GM12875 (cell line): ENCODE measurements around the gene SMG9.

ENCODE experiments used
- H3K4me3 ChIP-seq: one replicate; pipeline ENCODE4 v1.5.1; 2011; ENCODE audit warnings: low read depth, low read length, control low read depth
- CTCF ChIP-seq: IDR thresholded peaks from 2 replicates; pipeline ENCODE4 v1.5.1; 2011; ENCODE audit warnings: low read depth, mild to moderate bottlenecking, control low read depth, inconsistent platforms, low read length, moderate library complexity, borderline replicate concordance; ENCODE audit not compliant: insufficient read depth

Gene SMG9

DNA sequence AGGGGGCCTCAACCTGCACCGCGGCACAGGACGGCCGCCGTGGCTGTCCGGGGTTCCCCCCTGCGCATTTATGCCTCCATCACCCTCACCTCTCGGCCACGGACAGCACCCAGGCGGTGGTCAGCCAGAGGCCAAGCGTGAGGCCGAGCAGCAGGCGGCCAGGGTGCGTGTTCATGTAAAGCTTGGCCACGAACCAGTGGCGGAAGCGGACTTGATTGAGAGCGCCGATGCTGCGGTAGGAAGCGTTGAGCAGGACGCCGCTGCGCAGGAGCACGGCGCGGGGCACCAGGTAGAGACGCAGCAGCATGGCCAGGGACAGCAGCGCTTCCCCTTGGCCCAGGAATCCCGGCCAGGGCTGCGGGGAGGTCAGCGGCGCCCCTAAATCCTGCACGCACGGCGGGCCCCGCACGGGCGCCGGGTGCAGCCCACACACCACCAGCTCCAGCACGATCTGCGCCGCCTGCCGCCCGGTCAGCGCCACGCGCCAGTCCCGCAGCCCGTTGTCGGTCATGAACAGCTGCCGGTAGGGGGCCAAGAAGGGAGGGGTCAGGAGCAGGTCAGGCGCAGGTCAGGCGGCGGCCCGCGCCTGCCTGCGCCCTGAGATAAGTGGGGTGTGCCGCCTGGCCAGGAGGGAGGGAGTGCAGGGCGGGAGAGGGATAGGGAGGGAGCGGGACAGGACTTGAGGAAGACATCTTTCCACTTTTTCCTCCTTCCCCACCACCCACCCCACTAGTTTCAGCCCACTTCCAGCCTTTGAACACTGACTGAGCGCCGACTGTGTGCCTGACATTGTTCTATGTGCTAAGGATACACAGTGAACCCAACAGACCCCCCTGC, 19.6 kb upstream of the SMG9 start:
- no peak overlapping the region for H3K4me3 ChIP-seq
- no peak for TF ChIP-seq CTCF

- no peak overlapping the region for H3K4me3 ChIP-seq
- no peak for TF ChIP-seq CTCF
Observed at GRCh38 chr19:43773725-43774102, 19.0 kb upstream of the SMG9 start.

GRCh38 chr19:43769256-43769655, 14.5 kb upstream of the SMG9 start:
- TF ChIP-seq CTCF: no peak
- no peak overlapping the region for H3K4me3 ChIP-seq

DNA sequence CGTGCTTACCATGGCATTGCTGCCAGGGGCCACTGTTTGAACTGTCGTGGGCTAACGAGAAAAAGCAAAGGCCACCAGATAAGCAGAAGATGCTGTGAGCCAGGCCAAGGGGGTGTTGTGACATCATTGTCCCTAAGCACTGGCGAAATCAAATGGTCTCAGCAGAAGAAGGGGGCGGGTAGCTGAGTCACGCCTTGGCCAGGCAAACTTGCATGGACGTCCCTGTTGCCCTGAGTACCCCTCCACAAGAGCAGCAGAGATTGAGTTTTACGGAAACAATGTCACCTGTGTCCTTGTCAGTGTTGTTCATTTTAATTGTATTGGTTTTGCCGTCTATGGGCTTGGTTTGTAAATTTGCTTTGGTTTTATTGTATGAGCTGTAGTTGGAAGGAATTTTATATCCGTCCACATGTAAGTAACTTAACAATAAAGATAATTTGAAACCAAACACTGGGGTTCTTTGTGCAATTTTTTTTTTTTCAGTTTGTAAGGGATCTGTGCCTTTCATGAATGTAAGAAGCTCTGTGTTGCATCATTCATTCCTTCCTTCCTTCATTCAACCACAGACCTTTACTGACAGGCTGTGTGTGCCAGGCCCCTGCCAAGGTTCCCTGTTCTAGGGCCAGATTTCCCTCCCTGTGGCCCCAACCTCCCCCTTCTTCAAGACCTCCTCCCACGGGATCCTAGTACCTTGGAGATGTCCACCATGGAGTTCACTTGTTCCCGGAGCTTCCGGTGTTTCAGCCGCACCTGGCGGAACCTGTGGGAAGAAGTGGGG, 13.7 kb upstream of the SMG9 start:
- no peak overlapping the region for H3K4me3 ChIP-seq
- TF ChIP-seq CTCF: no peak

DNA sequence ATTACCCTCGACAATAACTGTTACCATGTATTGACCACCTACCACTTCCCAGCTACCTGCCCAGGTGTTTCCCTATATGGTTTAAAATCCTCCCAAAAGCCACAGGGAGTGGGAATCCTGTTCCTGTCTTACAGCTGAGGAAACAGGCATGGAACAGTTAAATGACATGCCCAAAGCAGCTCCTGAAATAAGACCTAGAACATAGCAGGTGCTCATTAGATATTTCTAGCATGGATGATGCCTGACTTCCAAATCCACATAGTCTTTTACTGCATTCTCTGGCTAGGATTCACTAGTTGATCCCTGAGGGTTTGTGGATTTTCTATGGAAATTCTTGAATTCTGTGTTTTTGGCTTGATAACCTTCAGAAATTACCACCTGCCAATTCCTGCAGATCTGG, 13.1 kb upstream of the SMG9 start:
- TF ChIP-seq CTCF: no peak

GRCh38 chr19:43767316-43767715, 12.6 kb upstream of the SMG9 start:
- no peak for TF ChIP-seq CTCF
- H3K4me3 ChIP-seq: no peak overlapping the region

More for the DNA sequence above, 13.1 kb upstream of the SMG9 start:
- H3K4me3 ChIP-seq: no peak overlapping the region

- H3K4me3 ChIP-seq: no peak overlapping the region
- no peak for TF ChIP-seq CTCF
Observed at GRCh38 chr19:43766755-43767043, 11.9 kb upstream of the SMG9 start.
